Uterus (tissue), 4 donors: Measurements from ENCODE around the gene NGRN. TPM values are rescaled to one million over a fixed set of nuclear protein-coding genes. Genes with fewer than 3 reads are reported as not detected.

ENCODE experiments used
- DNase-seq, 2 donors: peaks; one replicate each; pipeline ENCODE4 v3.0.0-alpha.2; 2019 to 2020
- H3K27ac ChIP-seq, 2 donors: fragments of 200-600 bp; sonication (generic); 1 replicate in 1 of 2; 2 replicates in 1 of 2; pipeline ENCODE4 v1.5.1; 2016 to 2018
- H3K27me3 ChIP-seq, 2 donors: fragments of 200-600 bp; sonication (generic); one replicate each; pipeline ENCODE4 v1.5.1; 2018 to 2019; ENCODE audit warnings: control low read depth in 1 of 2
- H3K36me3 ChIP-seq, 2 donors: fragments of 200-600 bp; sonication (generic); one replicate each; pipeline ENCODE4 v1.5.1; 2019; ENCODE audit warnings: control low read depth in 1 of 2
- H3K4me1 ChIP-seq, 2 donors: fragments of 200-600 bp; sonication (generic); one replicate each; pipeline ENCODE4 v1.5.1; 2018 to 2019; ENCODE audit warnings: control low read depth in 1 of 2
- H3K4me3 ChIP-seq, 2 donors: fragments of 200-600 bp; sonication (generic); 1 replicate in 1 of 2; 2 replicates in 1 of 2; pipeline ENCODE4 v1.5.1; 2018 to 2019; ENCODE audit warnings: mild to moderate bottlenecking in 1 of 2
- H3K9me3 ChIP-seq, 2 donors: fragments of 200-600 bp; sonication (generic); one replicate each; pipeline ENCODE4 v1.5.1; 2019; ENCODE audit warnings: control low read depth in 1 of 2
- POLR2A ChIP-seq, 2 donors: fragments of 450-650 bp; IDR thresholded peaks; one replicate each; pipeline ENCODE4 v1.6.1; 2016; ENCODE audit warnings: antibody characterized with exemption in 2 of 2, mild to moderate bottlenecking in 1 of 2, moderate library complexity in 1 of 2
- intact Hi-C: fragments of 100-400 bp; cut with DNase I; formaldehyde crosslinking; loops from one replicate; pipeline ENCODE4 v1.15.1; 2023; ENCODE audit warnings: low total_unique reads
- total RNA-seq, 4 donors: library from RNA; depleted of rRNA in 3 of 4; stranded (reverse); fragments of >200 nt in 3 of 4; gene quantifications; one replicate each; pipeline versions ENCODE4 v1.1.0 to v1.2.4, GENCODE V29; 2014 to 2023
- TF ChIP-seq, protein P1 (sequence below), 4 experiments: fragments of 200-600 bp in 2 of 4; fragments of 450-650 bp in 2 of 4; sonication (generic) in 2 of 4; IDR thresholded peaks; one replicate each; pipeline ENCODE4 v1.5.1; 2016 to 2019; ENCODE audit warnings: antibody characterized with exemption in 4 of 4, mild to moderate bottlenecking in 2 of 4, moderate library complexity in 1 of 4
- donor health status: DM: yes; HTN: yes; CAD: no.

The NGRN gene
- total RNA-seq, 4 donors from 2014 or later: 35.6 to 119 (median 69.4) TPM

DNA sequence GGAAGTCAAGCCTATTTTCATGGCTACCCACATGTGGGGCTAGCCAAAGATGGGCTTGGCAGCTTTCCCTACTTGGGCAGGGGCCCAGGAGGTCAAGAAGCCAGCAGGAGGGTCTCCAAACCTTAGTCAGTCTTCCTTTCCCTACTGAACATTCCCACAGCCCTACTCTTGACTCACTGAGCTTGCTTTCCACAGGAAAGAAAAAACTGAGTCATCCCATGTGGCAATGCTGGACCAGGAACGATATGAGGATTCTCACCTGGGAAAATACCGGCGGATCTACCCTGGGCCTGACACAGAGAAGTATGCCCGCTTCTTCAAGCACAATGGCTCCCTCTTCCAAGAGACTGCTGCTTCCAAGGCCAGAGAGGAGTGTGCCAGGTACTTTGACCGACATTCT is 3.7 kb upstream of the NGRN start:
- no peaks in the 10 kb centered on the region for H3K27me3 ChIP-seq
- no peak for DNase-seq
- H3K9me3 ChIP-seq: no peaks in the 10 kb centered on the region
- intact Hi-C loops: no loop called here
- H3K36me3 ChIP-seq: no peaks in the 10 kb centered on the region
- H3K4me3 ChIP-seq: no peak overlapping the region
- H3K27ac ChIP-seq: no peak overlapping the region
- H3K4me1 ChIP-seq: peaks cover 0 to 3% of the 10 kb centered on the region in 2 donors
- TF ChIP-seq, protein P1, sequence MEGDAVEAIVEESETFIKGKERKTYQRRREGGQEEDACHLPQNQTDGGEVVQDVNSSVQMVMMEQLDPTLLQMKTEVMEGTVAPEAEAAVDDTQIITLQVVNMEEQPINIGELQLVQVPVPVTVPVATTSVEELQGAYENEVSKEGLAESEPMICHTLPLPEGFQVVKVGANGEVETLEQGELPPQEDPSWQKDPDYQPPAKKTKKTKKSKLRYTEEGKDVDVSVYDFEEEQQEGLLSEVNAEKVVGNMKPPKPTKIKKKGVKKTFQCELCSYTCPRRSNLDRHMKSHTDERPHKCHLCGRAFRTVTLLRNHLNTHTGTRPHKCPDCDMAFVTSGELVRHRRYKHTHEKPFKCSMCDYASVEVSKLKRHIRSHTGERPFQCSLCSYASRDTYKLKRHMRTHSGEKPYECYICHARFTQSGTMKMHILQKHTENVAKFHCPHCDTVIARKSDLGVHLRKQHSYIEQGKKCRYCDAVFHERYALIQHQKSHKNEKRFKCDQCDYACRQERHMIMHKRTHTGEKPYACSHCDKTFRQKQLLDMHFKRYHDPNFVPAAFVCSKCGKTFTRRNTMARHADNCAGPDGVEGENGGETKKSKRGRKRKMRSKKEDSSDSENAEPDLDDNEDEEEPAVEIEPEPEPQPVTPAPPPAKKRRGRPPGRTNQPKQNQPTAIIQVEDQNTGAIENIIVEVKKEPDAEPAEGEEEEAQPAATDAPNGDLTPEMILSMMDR (IDR thresholded peaks at IDR 0.05): no peak
- no peak for TF ChIP-seq POLR2A (IDR thresholded peaks at IDR 0.05)

DNA sequence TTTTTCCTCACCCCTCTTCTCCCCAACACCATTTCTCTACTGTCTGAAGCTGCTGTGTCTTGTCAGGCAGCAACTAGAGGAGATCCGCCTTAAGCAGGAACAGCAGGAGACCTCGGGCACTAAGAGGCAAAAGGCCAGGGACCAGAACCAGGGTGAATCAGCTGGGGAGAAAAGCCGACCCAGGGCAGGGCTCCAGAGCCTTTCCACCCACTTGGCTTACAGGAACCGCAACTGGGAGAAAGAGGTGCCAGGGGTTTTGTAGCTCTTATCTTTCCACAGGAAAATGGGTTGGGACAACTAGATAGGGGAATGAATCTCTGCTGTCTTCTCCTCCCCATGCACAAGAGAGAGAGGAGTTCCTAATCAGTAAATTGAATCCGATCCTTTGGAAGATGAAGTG is 3.0 kb upstream of the NGRN start:
- Histone ChIP-seq H3K9me3 (no peaks in the 10 kb centered on the region), H3K4me3 (no peak overlapping the region), H3K27ac (no peak overlapping the region), H3K36me3 (no peaks in the 10 kb centered on the region), H3K27me3 (no peaks in the 10 kb centered on the region), H3K4me1 (peaks cover 0 to 3% of the 10 kb centered on the region in 2 donors)
- TF ChIP-seq, protein P1 (IDR thresholded peaks at IDR 0.05): no peak
- no peak for TF ChIP-seq POLR2A (IDR thresholded peaks at IDR 0.05)
- intact Hi-C loops: no loop called here
- DNase-seq: no peak

DNA sequence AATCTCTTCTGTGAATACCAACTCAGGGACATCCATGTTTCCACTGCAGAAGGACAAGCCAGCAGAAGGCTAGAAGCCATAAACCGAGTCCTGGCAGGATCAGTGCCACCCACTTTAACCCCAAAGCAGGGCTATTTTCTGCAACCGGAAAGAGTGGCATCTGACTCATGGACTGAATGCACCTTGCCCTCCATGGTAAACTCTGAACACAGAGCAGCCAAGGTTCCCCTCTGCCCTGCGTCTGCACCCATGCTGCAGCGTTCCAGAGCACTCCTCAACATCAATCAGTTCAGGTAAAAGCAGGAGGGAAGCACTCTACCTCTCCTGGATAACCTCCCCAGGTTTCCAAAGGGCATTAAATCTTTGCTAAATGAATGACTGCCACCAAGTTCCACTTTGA is 801 bp upstream of the NGRN start:
- Histone ChIP-seq H3K4me3 (peak overlapping the region; percentile 71 to 82), H3K4me1 (peaks cover 0 to 9% of the 10 kb centered on the region in 2 donors), H3K36me3 (no peaks in the 10 kb centered on the region), H3K9me3 (no peaks in the 10 kb centered on the region), H3K27me3 (no peaks in the 10 kb centered on the region), H3K27ac (peak overlapping the region; percentile 87 to 92)
- TF ChIP-seq POLR2A (IDR thresholded peaks at IDR 0.05): no peak
- TF ChIP-seq, protein P1 (IDR thresholded peaks at IDR 0.05): no peak
- intact Hi-C loops: no loop called here
- no peak for DNase-seq

DNA sequence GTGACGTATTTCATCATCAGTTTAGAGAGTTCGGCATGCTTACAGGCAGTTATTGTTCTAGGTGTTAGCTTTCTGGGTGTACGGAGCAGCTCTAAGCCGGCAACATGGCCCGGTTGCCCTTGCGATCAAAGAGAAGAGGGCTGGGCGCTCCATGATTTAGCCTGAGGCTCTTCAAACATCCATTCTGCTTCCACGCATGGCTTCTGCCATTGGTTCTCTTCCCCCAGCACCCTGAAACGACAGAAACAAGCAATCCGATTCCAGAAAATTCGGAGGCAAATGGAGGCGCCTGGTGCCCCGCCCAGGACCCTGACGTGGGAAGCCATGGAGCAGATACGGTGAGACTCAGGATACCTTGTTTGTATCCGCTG is 574 bp downstream of the NGRN start:
- peak in 1 of 2 donors; percentile 32 for DNase-seq
- TF ChIP-seq POLR2A (IDR thresholded peaks at IDR 0.05): no peak
- TF ChIP-seq, protein P1 (IDR thresholded peaks at IDR 0.05): no peak
- Histone ChIP-seq H3K4me1 (peaks cover 5 to 9% of the 10 kb centered on the region in 2 donors), H3K4me3 (peak overlapping the region; percentile 71 to 82), H3K36me3 (no peaks in the 10 kb centered on the region), H3K9me3 (no peaks in the 10 kb centered on the region), H3K27ac (peak overlapping the region; percentile 87 to 92), H3K27me3 (no peaks in the 10 kb centered on the region)
- intact Hi-C loops: no loop called here

DNA sequence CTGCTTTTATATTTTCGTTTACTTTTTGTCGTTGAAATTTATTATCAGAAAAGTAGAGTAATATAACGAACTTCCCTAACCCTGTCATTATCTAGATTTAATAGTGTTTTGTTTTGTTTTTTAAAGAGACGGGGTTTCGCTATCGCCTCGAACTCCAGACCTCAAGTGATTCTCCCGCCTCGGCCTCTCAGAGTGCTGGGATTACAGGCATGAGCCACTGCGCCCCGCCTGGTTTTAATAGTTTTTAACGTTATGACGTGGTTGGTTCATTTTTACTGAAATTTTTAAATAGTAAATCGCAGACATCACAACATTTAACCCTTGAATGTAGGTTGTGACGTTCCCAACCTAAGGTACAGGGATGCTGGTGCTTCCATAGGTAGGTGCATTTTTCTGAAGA is 1.0 kb downstream of the NGRN start:
- intact Hi-C loops: no loop called here
- Histone ChIP-seq H3K4me3 (peak overlapping the region; percentile 71 to 82), H3K27ac (peak overlapping the region; percentile 87 to 92), H3K9me3 (no peaks in the 10 kb centered on the region), H3K27me3 (no peaks in the 10 kb centered on the region), H3K36me3 (no peaks in the 10 kb centered on the region), H3K4me1 (peaks cover 5 to 9% of the 10 kb centered on the region in 2 donors)
- no peak for DNase-seq
- TF ChIP-seq, protein P1 (IDR thresholded peaks at IDR 0.05): no peak
- TF ChIP-seq POLR2A (IDR thresholded peaks at IDR 0.05): no peak
